SK-N-MC (cell line): ENCODE measurements around the gene WNT5B.

ENCODE experiments used
- EZH2 ChIP-seq: fragments of 200-600 bp; sonication (generic); IDR thresholded peaks from one replicate; pipeline ENCODE4 v1.6.1; 2017; ENCODE audit warnings: antibody characterized with exemption
- POLR2AphosphoS5 ChIP-seq: IDR thresholded peaks from 2 replicates; pipeline ENCODE4 v1.6.1; 2012; ENCODE audit warnings: mild to moderate bottlenecking, low read depth, low read length, borderline replicate concordance

- no peak for TF ChIP-seq EZH2
- no peak for TF ChIP-seq POLR2AphosphoS5
Measured at GRCh38 chr12:1657688-1658087, 28.7 kb downstream of the WNT5B start.
